Kidney tubule cell (primary cell): Measurements from ENCODE around the gene MYO18B.
"Not testable (repeated sequence)": the region's sequence is repeated elsewhere in the genome, so short reads cannot be mapped to it uniquely, and the experiment has no call there.

ENCODE experiments used
- DNase-seq: peaks from one replicate; pipeline ENCODE4 v3.0.0-alpha.2; 2018; ENCODE audit warnings: low spot score

Gene MYO18B

DNA sequence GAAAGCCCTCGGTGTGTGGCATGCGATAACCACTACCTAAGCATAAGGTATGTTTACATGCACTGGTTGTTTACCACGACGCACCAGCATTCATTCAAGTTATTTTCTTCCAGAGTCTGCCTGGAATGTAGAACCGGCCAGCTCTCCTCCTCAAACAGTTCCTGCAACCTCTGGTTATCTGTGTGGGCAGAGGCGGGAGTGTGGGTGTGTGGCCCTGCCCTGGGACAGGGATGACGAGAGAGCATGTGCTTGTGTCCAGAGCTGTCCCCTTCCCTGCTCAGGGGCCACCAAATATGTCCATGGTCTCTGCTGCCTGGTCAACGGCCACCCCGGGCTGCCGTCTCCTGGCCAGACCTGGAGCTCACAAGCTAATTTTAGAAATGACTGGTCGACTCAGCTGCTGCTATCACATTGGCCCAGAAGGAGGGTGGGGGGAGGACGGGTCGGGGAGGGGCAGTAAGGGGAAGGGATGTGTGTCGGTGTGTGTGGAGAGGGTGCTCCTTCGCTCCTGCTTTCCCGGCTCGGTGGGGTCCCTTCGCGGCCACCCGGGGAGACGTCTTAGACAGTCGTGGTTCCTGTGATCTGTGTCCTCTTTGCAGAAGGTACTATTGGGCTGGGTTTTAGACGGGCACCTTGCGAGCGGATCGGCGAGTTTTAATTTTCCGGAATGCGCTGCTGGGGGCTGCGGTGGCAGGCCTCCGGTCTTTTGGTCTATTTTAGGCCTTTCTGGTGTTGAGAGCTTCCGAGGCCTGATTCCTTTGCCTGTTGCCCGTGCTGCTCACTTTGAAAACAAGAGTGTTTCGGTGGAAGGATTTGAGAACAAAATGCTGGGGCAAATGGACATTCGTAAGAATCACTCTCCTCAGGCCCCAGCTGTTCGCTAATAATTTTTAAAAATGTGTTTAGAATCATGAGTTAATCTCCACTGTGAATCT lies at the start of gene MYO18B:
Gene MYO18B (plus strand): TSS at position 497 of the 935 bp plus-strand sequence. CDS start 18,905 bp downstream, outside the sequence.
- DNase-seq: no peak

DNA sequence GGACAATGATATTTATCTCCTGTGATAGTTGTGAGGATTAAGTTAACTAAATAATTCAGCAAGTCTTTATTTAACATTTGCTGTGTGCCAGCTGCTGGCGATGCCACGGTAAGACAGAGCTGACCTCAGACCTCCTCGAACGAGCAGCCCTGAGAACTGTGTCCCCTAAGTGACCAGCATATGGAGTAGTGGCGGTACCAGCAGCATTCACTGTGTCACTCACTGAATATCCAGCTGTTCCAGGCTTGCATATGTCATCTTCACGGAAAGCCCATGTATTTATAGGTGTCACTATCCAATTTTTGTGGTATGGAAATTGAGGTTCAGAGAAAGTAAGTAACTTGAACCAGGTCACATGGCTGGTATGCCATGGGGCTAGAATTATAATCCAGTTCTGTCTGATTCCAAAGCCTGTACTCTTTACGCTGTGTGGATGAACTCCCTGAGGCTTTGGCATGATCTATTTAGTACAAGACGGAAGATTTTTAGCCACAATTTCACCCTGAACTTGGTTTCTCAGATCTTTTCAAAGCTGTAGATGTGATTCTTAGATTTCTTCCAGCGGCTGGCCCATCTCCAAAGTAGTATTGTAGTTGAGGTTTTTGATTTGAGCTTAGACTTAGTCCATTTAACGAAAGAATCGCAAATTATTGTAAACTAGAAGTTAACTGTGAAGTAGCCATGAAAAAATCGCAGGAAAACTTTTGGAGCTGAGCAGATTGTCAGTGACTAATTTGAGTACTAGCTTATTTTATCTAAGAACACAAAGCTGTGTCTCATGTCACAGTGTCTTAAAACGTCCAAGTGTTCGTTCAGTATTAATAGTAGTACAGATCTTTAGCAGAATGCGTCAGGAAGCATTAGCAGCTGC lies 49.4 kb upstream of the MYO18B start:
- DNase-seq: no peak

- no peak for DNase-seq
Measured at GRCh38 chr22:25693268-25693565, 48.8 kb upstream of the MYO18B start.

DNA sequence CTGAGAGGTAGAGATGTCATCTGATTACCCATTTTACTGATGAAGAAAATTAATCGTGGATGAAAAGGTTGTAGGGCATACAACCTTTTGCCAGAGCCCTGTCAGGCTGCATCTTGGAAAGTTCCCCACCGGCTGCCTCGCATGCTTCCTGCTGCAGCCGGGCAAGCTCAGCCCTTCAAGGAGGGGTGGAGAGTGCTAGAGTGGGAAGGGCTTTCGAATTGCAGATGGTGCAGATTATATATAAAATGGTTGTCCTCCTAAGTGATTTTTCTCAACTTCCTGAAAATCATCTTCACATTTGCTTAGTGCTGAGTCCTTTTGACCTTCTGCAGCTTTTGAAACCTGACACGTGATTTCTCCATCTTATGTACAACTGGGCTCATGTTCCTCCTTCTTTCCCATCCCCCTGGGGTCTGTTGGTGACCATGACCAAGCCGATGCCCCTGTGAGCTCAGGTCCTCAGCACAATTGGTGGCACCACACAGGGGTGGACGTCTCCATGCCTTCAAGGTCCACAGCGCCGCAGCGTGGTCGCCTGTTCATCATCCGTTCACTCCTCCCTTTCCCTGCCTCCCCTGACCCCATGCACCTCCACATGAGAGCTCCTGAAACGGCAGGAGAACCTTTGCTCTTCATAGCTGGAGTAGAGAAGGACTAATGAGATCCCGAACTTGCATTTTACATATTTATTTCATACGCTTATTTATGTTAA lies 47.6 kb upstream of the MYO18B start:
- no peak for DNase-seq

DNA sequence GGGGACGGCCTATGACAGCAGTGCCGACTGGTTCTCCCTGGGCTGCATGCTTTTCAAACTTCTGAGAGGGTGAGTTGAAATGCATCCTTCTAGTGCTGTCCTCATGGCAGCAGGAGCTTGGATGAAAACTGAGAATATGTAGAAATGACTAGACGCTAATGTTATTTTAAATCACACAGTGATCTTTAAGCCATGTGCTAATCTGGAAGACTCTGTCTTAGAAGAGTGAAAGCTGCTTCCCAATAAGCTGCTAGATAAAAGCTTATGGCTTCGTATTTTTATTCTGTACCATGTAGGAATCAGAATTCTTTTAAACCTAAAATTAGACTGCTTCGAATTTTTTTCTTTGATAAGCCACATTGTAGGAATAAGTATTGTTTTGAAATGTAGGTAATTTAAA lies 46.8 kb upstream of the MYO18B start:
- no peak for DNase-seq

DNA sequence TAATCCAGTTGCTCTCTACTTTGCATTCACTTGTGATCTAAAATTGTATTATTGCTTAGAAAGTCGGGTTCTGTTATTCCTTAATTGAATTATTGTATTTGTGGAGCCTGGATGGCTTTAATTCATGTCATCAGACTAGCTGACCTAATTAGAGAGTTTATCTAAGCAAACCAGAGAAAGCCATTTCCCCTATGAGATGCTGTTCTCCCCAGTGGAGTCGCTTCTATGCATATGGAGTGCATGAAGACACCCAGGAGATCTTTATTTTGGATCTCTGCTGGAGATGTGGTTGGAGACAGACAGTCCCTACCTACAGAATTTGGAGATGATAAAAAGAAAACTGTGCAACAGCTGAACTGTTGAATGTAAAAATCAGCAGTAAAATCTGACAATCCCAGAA lies 45.2 kb upstream of the MYO18B start:
- DNase-seq: no peak

GRCh38 chr22:25697181-25697664 lies 44.8 kb upstream of the MYO18B start:
- no peak for DNase-seq

DNA sequence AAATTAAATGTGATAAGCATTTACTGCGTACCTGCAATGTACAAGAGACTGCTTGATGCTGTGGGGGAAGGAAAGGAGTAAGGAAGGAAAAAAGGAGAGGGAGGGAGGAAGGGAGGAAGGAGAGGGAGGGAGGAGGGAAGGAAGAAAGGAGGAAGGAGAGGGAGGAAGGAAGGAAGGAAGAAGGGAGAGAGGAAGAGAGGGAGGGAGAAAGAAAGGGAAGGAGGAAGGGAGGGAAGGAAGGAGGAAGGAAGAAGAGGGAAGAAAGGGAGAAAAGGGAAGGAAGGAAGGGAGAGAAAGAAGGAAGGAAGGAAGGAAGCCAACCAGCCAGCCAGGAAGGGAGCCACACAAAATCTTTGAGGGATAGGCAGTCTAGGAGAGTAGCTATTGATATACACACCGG lies 44.0 kb upstream of the MYO18B start:
- no peak for DNase-seq

DNA sequence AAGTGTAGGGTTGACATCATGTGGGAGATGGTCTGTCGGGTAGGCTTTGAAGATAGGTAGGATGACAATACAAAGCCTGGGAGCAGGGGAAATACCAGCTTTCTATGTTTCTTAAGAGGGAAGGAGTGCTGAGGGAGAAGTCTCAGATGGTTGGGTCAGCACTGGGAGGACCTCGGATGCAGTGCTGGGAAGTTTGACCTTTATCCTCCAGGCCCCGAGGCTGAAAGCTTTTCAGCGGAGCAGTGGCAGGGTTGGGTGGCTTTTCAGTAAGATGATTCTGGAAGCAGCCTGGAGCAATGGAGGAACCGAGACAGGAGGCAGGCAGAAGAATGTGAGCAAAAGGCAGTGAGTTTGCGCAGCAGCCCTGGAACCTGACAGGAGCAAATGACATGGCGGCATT lies 43.5 kb upstream of the MYO18B start:
- DNase-seq: no peak

DNA sequence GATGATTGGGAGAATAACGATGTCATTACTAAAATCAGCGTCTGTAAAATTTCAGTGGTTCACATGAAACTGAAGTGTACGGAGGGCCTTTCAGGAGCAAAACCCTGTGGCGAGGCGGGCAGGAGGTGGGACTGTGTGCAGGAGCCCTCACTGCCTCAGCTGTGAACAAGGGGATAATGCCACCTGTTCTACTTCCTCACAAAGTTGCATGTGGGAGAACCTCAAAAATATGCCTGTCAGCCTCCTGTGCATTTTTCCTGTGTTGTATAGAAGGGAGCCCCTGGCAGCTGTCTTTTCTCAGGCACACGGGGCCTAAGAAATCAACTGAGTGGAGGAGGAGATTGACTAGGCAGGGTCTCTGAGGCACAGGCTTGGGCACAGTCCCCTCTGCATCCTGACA lies 43.0 kb upstream of the MYO18B start:
- DNase-seq: no peak

DNA sequence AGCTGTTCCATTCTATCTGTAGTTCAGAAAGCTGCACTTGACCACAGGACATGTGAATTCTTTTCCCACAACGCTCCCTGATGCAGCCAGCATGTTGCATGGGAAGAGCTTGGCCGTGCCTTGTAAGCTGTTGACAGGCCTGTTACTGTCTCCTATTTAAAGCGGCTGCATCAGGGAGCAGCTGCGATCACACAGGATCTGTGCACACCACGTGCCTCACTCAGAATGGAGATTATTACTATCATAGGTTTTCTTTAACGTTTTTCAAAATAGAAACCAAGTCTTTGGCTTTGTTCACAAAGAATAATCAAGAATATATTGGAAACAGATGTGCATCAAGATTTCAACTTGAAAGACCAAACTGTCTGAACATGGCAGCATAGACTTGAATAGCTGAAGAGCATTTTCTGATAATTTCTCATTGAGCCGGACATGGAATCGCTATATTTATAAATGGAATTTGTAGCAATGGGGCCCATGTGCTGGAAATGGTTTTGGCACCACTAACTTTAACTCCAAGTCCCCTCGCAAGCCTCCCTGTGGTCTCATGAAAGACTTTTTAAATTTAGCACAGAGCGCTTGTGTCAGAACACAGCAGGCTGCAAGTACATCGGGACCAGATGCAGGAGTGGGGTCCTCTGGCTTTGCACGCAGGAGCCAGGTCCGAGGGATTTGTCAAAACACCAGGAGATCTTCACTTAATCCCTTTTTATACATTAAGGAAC lies 40.8 kb upstream of the MYO18B start:
- no peak for DNase-seq

DNA sequence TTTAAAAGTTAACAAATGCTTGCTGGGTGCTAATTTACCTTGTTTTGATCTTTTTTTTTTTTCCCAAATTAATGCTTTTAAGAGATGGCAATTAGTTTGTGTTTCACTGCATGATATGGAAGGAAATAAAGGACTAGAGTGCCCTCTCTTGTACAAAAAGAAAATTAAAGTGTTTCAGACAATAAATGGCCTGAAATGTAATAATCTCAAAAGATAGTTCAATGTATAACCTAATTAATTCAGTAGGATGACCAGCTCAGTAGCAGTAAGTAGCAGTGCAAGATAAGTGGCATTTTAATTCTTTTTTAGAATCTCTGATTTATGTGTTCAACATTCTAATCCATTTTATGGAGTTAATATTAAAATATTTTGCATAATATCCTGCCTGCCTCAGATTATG lies 39.9 kb upstream of the MYO18B start:
- DNase-seq: peak; percentile 14

DNA sequence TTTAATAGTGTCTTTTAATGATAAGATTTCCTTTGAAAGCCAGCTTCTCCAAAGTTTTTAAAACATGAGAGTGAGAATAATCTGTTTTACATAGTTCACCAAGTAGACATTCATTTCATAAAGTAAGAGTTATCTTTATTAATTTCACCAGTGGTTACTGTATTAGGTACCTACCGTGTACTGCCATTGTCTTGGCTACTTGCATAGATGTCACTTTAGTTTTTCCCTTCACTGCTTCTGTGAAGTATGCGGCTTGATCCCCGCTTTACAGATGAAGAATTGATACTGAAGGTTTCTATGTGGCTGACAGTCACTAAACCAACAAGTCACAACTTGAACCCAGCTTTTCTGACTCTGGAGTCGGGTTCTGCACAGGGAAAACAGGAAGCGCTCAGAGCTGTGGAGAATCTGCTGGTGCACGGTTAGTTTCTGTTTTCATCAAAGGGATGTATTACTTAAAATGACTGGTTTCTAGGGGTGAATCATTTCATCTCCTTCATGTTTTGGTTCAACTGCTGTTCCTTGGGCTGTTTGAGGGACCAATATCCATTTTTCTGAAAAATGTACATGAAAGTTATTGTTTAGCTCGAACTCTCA lies 39.3 kb upstream of the MYO18B start:
- DNase-seq: no peak

DNA sequence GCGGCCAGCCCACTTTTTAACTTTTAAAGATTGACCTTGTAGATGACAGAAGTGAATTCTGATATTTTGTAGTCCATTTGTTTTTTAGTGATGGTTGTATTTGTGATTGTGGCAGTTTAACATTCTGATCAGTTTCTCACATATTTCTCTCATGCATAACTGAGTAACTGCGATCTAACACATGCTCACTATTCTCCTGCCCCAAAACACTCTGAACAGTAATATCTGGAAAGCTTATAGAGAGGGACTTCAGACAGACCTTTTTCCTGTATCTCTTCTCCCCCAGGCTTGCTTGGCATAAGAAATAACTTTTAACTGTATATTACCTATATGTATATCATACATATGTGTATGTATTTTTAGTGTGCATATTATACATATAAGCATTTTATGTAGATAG lies 37.3 kb upstream of the MYO18B start:
- DNase-seq: no peak

DNA sequence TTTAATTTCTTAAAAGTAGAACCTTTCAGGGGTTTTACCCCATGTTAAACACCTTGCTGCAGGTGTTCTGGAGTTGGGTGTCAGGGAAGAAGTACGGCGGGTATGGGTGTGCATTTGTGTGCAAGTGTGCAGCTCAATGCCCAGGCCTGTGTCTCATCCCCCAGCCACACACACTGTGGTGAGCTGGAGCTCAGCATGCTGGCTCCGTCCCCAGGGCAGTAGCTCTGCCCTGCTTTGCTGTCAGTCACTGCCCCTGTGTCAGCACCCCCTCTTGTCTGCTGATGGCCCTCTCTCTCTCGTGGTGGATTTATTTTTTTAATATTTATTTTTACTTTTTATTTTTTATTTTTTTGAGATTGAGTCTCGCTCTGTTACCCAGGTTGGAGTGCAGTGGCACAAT lies 35.8 kb upstream of the MYO18B start:
- no peak for DNase-seq

- DNase-seq: not testable (repeated sequence)
Measured at GRCh38 chr22:25708430-25708829, 33.6 kb upstream of the MYO18B start.

DNA sequence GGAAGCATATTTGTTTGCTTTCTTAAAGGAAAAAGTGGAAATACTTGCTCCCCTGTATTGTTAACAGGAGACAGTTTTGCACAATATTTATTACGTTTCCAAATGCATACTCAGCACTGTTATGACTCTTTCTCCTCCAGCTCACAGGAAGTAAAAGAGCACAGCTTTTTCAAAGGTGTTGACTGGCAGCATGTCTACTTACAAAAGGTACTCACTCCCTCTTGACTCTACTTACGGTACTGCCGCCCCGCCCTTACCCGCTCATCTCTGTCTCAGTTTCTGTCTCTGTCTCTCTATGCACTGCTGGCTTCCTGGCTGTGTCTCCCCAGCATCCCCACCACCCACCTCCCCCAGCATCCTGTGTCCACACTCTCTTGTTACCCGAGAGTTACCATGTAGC lies 32.2 kb upstream of the MYO18B start:
- DNase-seq: no peak

DNA sequence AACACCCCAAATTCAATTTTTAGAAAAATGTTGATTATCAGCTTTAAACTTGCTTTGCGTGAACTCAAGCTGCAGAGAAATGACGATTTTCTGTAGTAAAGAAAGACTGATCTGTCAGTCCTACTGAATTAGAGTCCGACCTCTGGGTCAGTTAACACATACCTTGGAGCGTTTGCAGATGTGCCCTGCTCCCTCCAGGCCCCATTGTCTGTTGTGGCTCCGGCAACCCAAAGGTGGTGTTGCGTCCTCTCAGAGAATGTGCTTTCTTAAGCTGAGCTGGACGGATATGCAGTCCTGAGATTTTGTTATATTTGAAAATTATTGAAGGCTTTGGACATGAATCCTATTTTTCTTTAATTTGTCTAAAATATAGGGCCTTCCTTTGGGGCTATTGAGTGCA lies 31.5 kb upstream of the MYO18B start:
- no peak for DNase-seq

GRCh38 chr22:25711491-25711890 lies 30.5 kb upstream of the MYO18B start:
- DNase-seq: no peak

GRCh38 chr22:25712661-25713400 lies 29.2 kb upstream of the MYO18B start:
- DNase-seq: no peak

- DNase-seq: no peak
Measured at GRCh38 chr22:25714070-25714469, 27.9 kb upstream of the MYO18B start.
